ENCODE results near the gene GRIK4. TPM values are rescaled to one million over a fixed set of nuclear protein-coding genes. Genes with fewer than 3 reads are reported as not detected.

GRIK4 gene
- total RNA-seq, 1 experiment from 2014 or later = not detected

DNA sequence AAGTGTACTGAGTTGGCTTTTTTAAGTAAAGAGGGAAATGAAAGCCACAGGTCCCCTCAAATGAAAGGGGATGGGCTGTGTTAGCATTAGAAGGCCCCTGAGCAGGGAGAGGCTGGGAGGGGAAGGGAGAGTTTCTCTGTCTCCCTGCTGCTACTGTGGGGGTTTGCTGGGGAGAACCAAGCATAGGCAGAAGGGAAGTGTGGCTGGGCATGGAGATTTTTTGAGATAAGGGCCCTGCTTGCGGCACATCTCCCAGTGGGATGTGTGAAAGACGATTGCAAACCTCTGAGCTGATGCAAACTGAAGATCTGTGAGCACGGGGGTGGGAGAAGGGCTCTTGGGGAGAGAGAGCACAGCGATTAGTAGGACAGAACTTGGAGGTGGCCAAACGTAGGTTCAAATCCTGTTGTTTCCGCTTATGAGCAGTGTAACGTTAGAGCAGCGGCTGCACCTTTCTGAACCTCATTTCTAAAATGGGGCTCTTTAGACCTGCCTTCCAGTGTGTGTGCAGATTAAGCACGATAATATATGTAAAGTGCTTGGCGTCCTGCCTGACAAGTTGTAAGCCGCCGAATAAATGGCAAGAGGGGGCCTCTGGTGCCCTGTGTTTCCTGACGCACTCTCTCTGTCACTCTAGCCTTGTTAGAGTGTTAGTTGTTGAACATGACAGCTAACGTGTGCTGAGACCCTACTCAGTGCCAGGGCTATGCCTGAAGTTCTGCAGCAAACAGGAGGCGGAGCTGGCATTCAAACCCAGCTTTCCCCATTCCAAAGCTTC lies 122.3 kb downstream of the GRIK4 start:
- DNase-seq = no peak
- H3K27ac ChIP-seq (ENCODE audit: low read length) = no peak overlapping the region
- H3K9me2 ChIP-seq (replicated peaks; ENCODE audit: low read length) = no peaks in the 10 kb centered on the region
- no peaks in the 10 kb centered on the region for H3K9me3 ChIP-seq (ENCODE audit: low read length)
- CTCF ChIA-PET = no interaction called here
- POLR2A ChIA-PET (ENCODE audit: unreplicated experiment) = no interaction called here
- peaks cover 85% of the 10 kb centered on the region for H3K27me3 ChIP-seq (ENCODE audit: low read length)
- BruUV-seq (replicated peaks) = no TSS peak
- no peak overlapping the region for H3K4me3 ChIP-seq (ENCODE audit: low read length)
- H3K4me1 ChIP-seq (ENCODE audit: insufficient read depth, low read length) = no peaks in the 10 kb centered on the region
- H3K79me2 ChIP-seq (ENCODE audit: low read length) = no peaks in the 10 kb centered on the region
- ATAC-seq = no peak
- TF ChIP-seq EZH2phosphoT487 (IDR thresholded peaks at IDR 0.05; ENCODE audit: borderline replicate concordance, low read length) (no peak), EZH2 (IDR thresholded peaks at IDR 0.05; ENCODE audit: low read length, unreplicated experiment) (no peak)
- TF ChIP-seq, protein P1, sequence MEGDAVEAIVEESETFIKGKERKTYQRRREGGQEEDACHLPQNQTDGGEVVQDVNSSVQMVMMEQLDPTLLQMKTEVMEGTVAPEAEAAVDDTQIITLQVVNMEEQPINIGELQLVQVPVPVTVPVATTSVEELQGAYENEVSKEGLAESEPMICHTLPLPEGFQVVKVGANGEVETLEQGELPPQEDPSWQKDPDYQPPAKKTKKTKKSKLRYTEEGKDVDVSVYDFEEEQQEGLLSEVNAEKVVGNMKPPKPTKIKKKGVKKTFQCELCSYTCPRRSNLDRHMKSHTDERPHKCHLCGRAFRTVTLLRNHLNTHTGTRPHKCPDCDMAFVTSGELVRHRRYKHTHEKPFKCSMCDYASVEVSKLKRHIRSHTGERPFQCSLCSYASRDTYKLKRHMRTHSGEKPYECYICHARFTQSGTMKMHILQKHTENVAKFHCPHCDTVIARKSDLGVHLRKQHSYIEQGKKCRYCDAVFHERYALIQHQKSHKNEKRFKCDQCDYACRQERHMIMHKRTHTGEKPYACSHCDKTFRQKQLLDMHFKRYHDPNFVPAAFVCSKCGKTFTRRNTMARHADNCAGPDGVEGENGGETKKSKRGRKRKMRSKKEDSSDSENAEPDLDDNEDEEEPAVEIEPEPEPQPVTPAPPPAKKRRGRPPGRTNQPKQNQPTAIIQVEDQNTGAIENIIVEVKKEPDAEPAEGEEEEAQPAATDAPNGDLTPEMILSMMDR (conservative IDR thresholded peaks at IDR 0.05; ENCODE audit: low read depth, low read length) = no peak
- intact Hi-C loops (cut with micrococcal nuclease) = no loop called here
- H3K4me2 ChIP-seq (ENCODE audit: low read length) = no peak overlapping the region
- no peak overlapping the region for H2AFZ ChIP-seq (ENCODE audit: low read length)
- no peaks in the 10 kb centered on the region for H3K36me3 ChIP-seq (ENCODE audit: low read depth, low read length)
- H3F3A ChIP-seq (ENCODE audit: low read length, unreplicated experiment) = no peaks in the 10 kb centered on the region
- no peak overlapping the region for H3K9ac ChIP-seq (ENCODE audit: low read length)
- H4K20me1 ChIP-seq (ENCODE audit: low read length) = no peaks in the 10 kb centered on the region

- H3K27ac ChIP-seq (ENCODE audit: low read length) = no peak overlapping the region
- BruUV-seq (replicated peaks) = no TSS peak
- DNase-seq (no peak), ATAC-seq (no peak)
- intact Hi-C loops (cut with micrococcal nuclease) = no loop called here
- H3K36me3 ChIP-seq (ENCODE audit: low read depth, low read length) = no peaks in the 10 kb centered on the region
- H3K4me2 ChIP-seq (ENCODE audit: low read length) = no peak overlapping the region
- no peaks in the 10 kb centered on the region for H3K79me2 ChIP-seq (ENCODE audit: low read length)
- H3K9me2 ChIP-seq (replicated peaks; ENCODE audit: low read length) = no peaks in the 10 kb centered on the region
- ChIA-PET POLR2A (ENCODE audit: unreplicated experiment) (no interaction called here), CTCF (no interaction called here)
- H2AFZ ChIP-seq (ENCODE audit: low read length) = no peak overlapping the region
- no peaks in the 10 kb centered on the region for H3K9me3 ChIP-seq (ENCODE audit: low read length)
- no peak overlapping the region for H3K4me3 ChIP-seq (ENCODE audit: low read length)
- no peaks in the 10 kb centered on the region for H3F3A ChIP-seq (ENCODE audit: low read length, unreplicated experiment)
- TF ChIP-seq, protein P1 (conservative IDR thresholded peaks at IDR 0.05; ENCODE audit: low read depth, low read length) = no peak
- TF ChIP-seq EZH2 (IDR thresholded peaks at IDR 0.05; ENCODE audit: low read length, unreplicated experiment) = no peak
- TF ChIP-seq EZH2phosphoT487 (IDR thresholded peaks at IDR 0.05; ENCODE audit: borderline replicate concordance, low read length) = no peak
- H4K20me1 ChIP-seq (ENCODE audit: low read length) = no peaks in the 10 kb centered on the region
- H3K27me3 ChIP-seq (ENCODE audit: low read length) = peaks cover 83% of the 10 kb centered on the region
- H3K4me1 ChIP-seq (ENCODE audit: insufficient read depth, low read length) = no peaks in the 10 kb centered on the region
- no peak overlapping the region for H3K9ac ChIP-seq (ENCODE audit: low read length)
Observed at GRCh38 chr11:120634706-120635105, 123.2 kb downstream of the GRIK4 start.

GRCh38 chr11:120635136-120635810 lies 123.7 kb downstream of the GRIK4 start:
- ChIA-PET CTCF (no interaction called here), POLR2A (ENCODE audit: unreplicated experiment) (no interaction called here)
- H3K4me1 ChIP-seq (ENCODE audit: insufficient read depth, low read length) = no peaks in the 10 kb centered on the region
- no peaks in the 10 kb centered on the region for H3F3A ChIP-seq (ENCODE audit: low read length, unreplicated experiment)
- intact Hi-C loops (cut with micrococcal nuclease) = no loop called here
- H4K20me1 ChIP-seq (ENCODE audit: low read length) = no peaks in the 10 kb centered on the region
- no peaks in the 10 kb centered on the region for H3K9me3 ChIP-seq (ENCODE audit: low read length)
- no TSS peak for BruUV-seq (replicated peaks)
- H3K27me3 ChIP-seq (ENCODE audit: low read length) = peaks cover 82% of the 10 kb centered on the region
- H3K27ac ChIP-seq (ENCODE audit: low read length) = no peak overlapping the region
- H3K4me3 ChIP-seq (ENCODE audit: low read length) = no peak overlapping the region
- no peak overlapping the region for H2AFZ ChIP-seq (ENCODE audit: low read length)
- H3K4me2 ChIP-seq (ENCODE audit: low read length) = no peak overlapping the region
- TF ChIP-seq, protein P1 (conservative IDR thresholded peaks at IDR 0.05; ENCODE audit: low read depth, low read length) = no peak
- TF ChIP-seq EZH2phosphoT487 (IDR thresholded peaks at IDR 0.05; ENCODE audit: borderline replicate concordance, low read length) (no peak), EZH2 (IDR thresholded peaks at IDR 0.05; ENCODE audit: low read length, unreplicated experiment) (no peak)
- DNase-seq (no peak), ATAC-seq (no peak)
- no peaks in the 10 kb centered on the region for H3K36me3 ChIP-seq (ENCODE audit: low read depth, low read length)
- no peaks in the 10 kb centered on the region for H3K79me2 ChIP-seq (ENCODE audit: low read length)
- no peaks in the 10 kb centered on the region for H3K9me2 ChIP-seq (replicated peaks; ENCODE audit: low read length)
- H3K9ac ChIP-seq (ENCODE audit: low read length) = no peak overlapping the region

Measured in PC-3 (cell line).